Transverse colon (tissue), 4 donors: ENCODE results near the gene CADM4. TPM values are rescaled to one million over a fixed set of nuclear protein-coding genes. Genes with fewer than 3 reads are reported as not detected.

Experiments
- DNase-seq: peaks from one replicate; pipeline ENCODE4 v3.0.0-alpha.2; 2019
- H3K27ac ChIP-seq, 4 donors: fragments of 200-600 bp; sonication (generic); 2 replicates each; pipeline ENCODE4 v1.5.1; 2016 to 2018; ENCODE audit warnings: inconsistent platforms in 4 of 4
- H3K27me3 ChIP-seq: fragments of 200-600 bp; sonication (generic); 2 replicates; pipeline ENCODE4 v1.5.1; 2017; ENCODE audit warnings: inconsistent platforms
- H3K36me3 ChIP-seq, 4 donors: fragments of 200-600 bp; sonication (generic); 2 replicates each; pipeline ENCODE4 v1.5.1; 2017 to 2019; ENCODE audit warnings: inconsistent platforms in 4 of 4
- H3K4me1 ChIP-seq, 4 donors: fragments of 200-600 bp; sonication (generic); 2 replicates each; pipeline ENCODE4 v1.5.1; 2017 to 2020; ENCODE audit warnings: inconsistent platforms in 4 of 4
- H3K4me3 ChIP-seq, 4 donors: fragments of 200-600 bp; sonication (generic); 1 replicate in 1 of 4; 2 replicates in 3 of 4; pipeline versions ENCODE4 v1.5.1 to v1.6.1; 2017 to 2019; ENCODE audit warnings: inconsistent platforms in 4 of 4
- H3K9me3 ChIP-seq, 2 donors: fragments of 200-600 bp; sonication (generic); 2 replicates each; pipeline ENCODE4 v1.5.1; 2017 to 2019; ENCODE audit warnings: inconsistent platforms in 2 of 2
- CTCF ChIP-seq, 5 experiments: fragments of 200-600 bp in 3 of 5; fragments of 450-650 bp in 2 of 5; sonication (generic) in 3 of 5; IDR thresholded peaks; 1 replicate in 2 of 5; 2 replicates in 3 of 5; pipeline ENCODE4 v1.5.1; 2016 to 2017; ENCODE audit warnings: antibody characterized with exemption in 5 of 5, inconsistent platforms in 3 of 5, mild to moderate bottlenecking in 2 of 5, moderate library complexity in 1 of 5
- EP300 ChIP-seq: sonication (generic); formaldehyde crosslinking; IDR thresholded peaks from one replicate; pipeline ENCODE4 v1.6.1; 2017; ENCODE audit warnings: antibody characterized with exemption, low read depth
- POLR2A ChIP-seq: fragments of 450-650 bp; IDR thresholded peaks from one replicate; pipeline ENCODE4 v1.6.1; 2016; ENCODE audit warnings: antibody characterized with exemption, mild to moderate bottlenecking, moderate library complexity
- POLR2AphosphoS5 ChIP-seq, 3 donors: sonication (generic); formaldehyde crosslinking; IDR thresholded peaks; one replicate each; pipeline ENCODE4 v1.6.1; 2016; ENCODE audit warnings: antibody characterized with exemption in 3 of 3
- WGBS, 2 donors: methylation state at CpG; one replicate each; pipeline ENCODE4 v1.1.5; 2018; ENCODE audit warnings: low coverage in 1 of 2; 5-methylcytosine and 5-hydroxymethylcytosine counted together
- in situ Hi-C, 4 donors: fragments of 200-750 bp; cut with MboI; loops; one replicate each; pipeline versions ENCODE4 v1.15.0 to v1.15.1; 2017; ENCODE audit warnings: low sequenced_read_pairs in 3 of 4, low pct_ligation_motif_present in 1 of 4, low pct_unique_long_range_greater_than_20kb in 1 of 4
- intact Hi-C: fragments of 100-400 bp; cut with DNase I; formaldehyde crosslinking; loops from one replicate; pipeline ENCODE4 v1.15.1; 2023; ENCODE audit warnings: low total_unique reads
- total RNA-seq, 4 donors: library from RNA; depleted of rRNA; stranded (reverse); fragments of >200 nt; gene quantifications; one replicate each; pipeline ENCODE4 v1.1.0, GENCODE V29; 2016

The CADM4 gene
- total RNA-seq, 4 donors from 2014 or later, result 2.5 to 4.0 (median 3.7) TPM; not detected in 1

GRCh38 chr19:43612374-43612773 lies 27.3 kb downstream of the CADM4 start:
- no peak for DNase-seq
- H3K36me3 ChIP-seq, result no peaks in the 10 kb centered on the region
- H3K27ac ChIP-seq, result no peak overlapping the region
- H3K9me3 ChIP-seq, result no peaks in the 10 kb centered on the region
- 97% methylated on average over 12 of the region's 12 CpGs; no CpG with 5 or more reads in 1 of the 2 donors for WGBS, 2 donors
- H3K4me1 ChIP-seq, result no peaks in the 10 kb centered on the region
- in situ Hi-C loops (no loop called here), intact Hi-C loops (no loop called here)
- H3K4me3 ChIP-seq, result no peak overlapping the region
- H3K27me3 ChIP-seq, result no peaks in the 10 kb centered on the region
- no peak for TF ChIP-seq POLR2A
- TF ChIP-seq EP300, result no peak
- TF ChIP-seq POLR2AphosphoS5 (IDR thresholded peaks at IDR 0.05), result no peak
- TF ChIP-seq CTCF (IDR thresholded peaks at IDR 0.05), result no peak

GRCh38 chr19:43611788-43612187 lies 27.9 kb downstream of the CADM4 start, which contains the start of gene SRRM5:
SRRM5 (plus strand) TSS chr19:43612088; CDS start chr19:43612122, 34 bp downstream.
- no peak within 1 kb of the TSS for H3K4me3 ChIP-seq
- no peak within 1 kb of the TSS for H3K27ac ChIP-seq
- in situ Hi-C loops (no loop called here), intact Hi-C loops (no loop called here)
- no peaks in the 10 kb centered on the region for H3K4me1 ChIP-seq
- no peaks in the 10 kb centered on the region for H3K27me3 ChIP-seq
- H3K36me3 ChIP-seq, result no peaks in the 10 kb centered on the region
- no peaks in the 10 kb centered on the region for H3K9me3 ChIP-seq
- WGBS, 2 donors, result 96 to 100% methylated on average over 3 of the region's 3 CpGs
- DNase-seq, result no peak
- no peak for TF ChIP-seq EP300
- no peak for TF ChIP-seq CTCF (IDR thresholded peaks at IDR 0.05)
- TF ChIP-seq POLR2AphosphoS5 (IDR thresholded peaks at IDR 0.05), result no peak
- TF ChIP-seq POLR2A, result no peak

GRCh38 chr19:43610493-43610892 lies 29.2 kb downstream of the CADM4 start:
- no peak overlapping the region for H3K4me3 ChIP-seq
- H3K4me1 ChIP-seq, result no peaks in the 10 kb centered on the region
- intact Hi-C loops (no loop called here), in situ Hi-C loops (no loop called here)
- no peaks in the 10 kb centered on the region for H3K27me3 ChIP-seq
- no peak for DNase-seq
- H3K36me3 ChIP-seq, result no peaks in the 10 kb centered on the region
- WGBS, 2 donors, result 82% methylated on average over 3 of the region's 3 CpGs; no CpG with 5 or more reads in 1 of the 2 donors
- H3K9me3 ChIP-seq, result no peaks in the 10 kb centered on the region
- TF ChIP-seq POLR2A (no peak), CTCF (IDR thresholded peaks at IDR 0.05) (no peak), POLR2AphosphoS5 (IDR thresholded peaks at IDR 0.05) (no peak), EP300 (no peak)
- H3K27ac ChIP-seq, result no peak overlapping the region

- WGBS, 2 donors, result 84 to 95% methylated on average over 6 to 7 of the region's 7 CpGs
- no peak for DNase-seq
- Histone ChIP-seq H3K27ac (no peak overlapping the region), H3K27me3 (no peaks in the 10 kb centered on the region), H3K4me1 (no peaks in the 10 kb centered on the region), H3K4me3 (no peak overlapping the region), H3K9me3 (no peaks in the 10 kb centered on the region), H3K36me3 (no peaks in the 10 kb centered on the region)
- intact Hi-C loops, result no loop called here
- in situ Hi-C loops, result no loop called here
- TF ChIP-seq POLR2AphosphoS5 (IDR thresholded peaks at IDR 0.05) (no peak), CTCF (IDR thresholded peaks at IDR 0.05) (no peak)
These were observed 29.8 kb downstream of the CADM4 start for GRCh38 chr19:43609872-43610271.
